Stimulated activated naive CD8-positive, alpha-beta T cell treated with anti-CD3 and anti-CD28 coated beads, Interleukin-15, amount 100 ng/mL, for 72 hours (primary cell): ENCODE data around the gene SARM1.

Source experiments
- ATAC-seq: fragments of 150-1000 bp; cut with Tn5 transposase; 2 replicates; pipeline ENCODE4 v1.10.0; 2021; ENCODE audit warnings: mild to moderate bottlenecking, moderate library complexity
- DNase-seq, 2 donors: peaks; one replicate each; pipeline ENCODE4 v3.0.0; 2021 to 2022
- H3K27ac Mint-ChIP-seq, 2 donors: one replicate each; pipeline ENCODE4 v1.8.0; 2022; ENCODE audit warnings: mild to moderate bottlenecking in 2 of 2, mixed read lengths in 2 of 2, moderate library complexity in 2 of 2
- H3K27me3 Mint-ChIP-seq: one replicate; pipeline ENCODE4 v1.8.0; 2022; ENCODE audit warnings: mixed read lengths
- H3K4me1 Mint-ChIP-seq: one replicate; pipeline ENCODE4 v1.8.0; 2022; ENCODE audit warnings: mild to moderate bottlenecking, mixed read lengths
- H3K4me3 Mint-ChIP-seq, 2 donors: one replicate each; pipeline ENCODE4 v1.8.0; 2022; ENCODE audit warnings: mild to moderate bottlenecking in 2 of 2, mixed read lengths in 2 of 2, moderate library complexity in 1 of 2
- H3K9me3 Mint-ChIP-seq, 2 donors: one replicate each; pipeline ENCODE4 v1.8.0; 2022; ENCODE audit warnings: mixed read lengths in 2 of 2

Gene SARM1

DNA sequence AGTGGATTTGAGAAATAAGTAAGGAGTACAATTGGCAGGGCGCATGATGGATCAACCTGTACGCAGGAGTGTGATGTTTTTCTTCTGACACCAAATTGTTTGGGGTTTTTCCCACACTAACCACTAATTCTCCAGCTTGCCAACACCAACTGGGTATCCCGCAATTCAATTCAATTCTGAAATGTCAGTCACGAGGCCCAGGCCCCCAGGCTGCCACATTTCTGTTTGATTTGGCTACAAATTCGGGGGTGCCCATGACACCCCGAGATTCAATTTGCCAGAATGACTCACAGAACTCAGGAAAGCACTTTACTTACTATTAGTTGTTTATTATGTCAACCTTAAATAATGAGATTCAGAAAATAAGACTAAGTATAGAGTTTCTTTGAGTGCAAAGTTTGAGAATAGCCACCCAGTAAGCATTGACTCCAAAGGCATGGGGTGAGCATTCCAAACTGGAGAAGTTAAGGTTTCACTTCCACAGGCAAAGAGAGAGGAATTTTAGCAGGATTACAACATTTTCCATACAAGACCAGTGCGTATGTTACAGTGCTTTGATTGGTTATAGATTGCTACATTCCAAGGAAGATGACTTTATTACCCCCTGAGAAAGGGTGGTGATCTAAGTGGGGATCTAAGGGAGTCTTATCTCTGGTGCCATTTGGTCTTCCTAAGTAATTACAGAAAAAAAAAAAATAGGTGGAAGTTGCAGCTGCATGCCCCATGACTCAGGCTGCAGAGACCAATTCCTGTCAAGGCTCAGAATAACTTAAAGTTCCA, 23.0 kb downstream of the SARM1 start:
- H3K27me3 Mint-ChIP-seq, result no peaks in the 10 kb centered on the region

GRCh38 chr17:28395426-28395825, 23.9 kb downstream of the SARM1 start:
- Mint-ChIP-seq H3K27ac (no peak overlapping the region), H3K4me1 (no peaks in the 10 kb centered on the region), H3K9me3 (no peaks in the 10 kb centered on the region), H3K27me3 (no peaks in the 10 kb centered on the region), H3K4me3 (no peak overlapping the region)
- no peak for DNase-seq
- ATAC-seq, result no peak

More for the DNA sequence above, 23.0 kb downstream of the SARM1 start:
- Mint-ChIP-seq H3K9me3 (no peaks in the 10 kb centered on the region), H3K4me1 (no peaks in the 10 kb centered on the region), H3K4me3 (no peak overlapping the region), H3K27ac (no peak overlapping the region)
- no peak for ATAC-seq
- DNase-seq, result no peak

DNA sequence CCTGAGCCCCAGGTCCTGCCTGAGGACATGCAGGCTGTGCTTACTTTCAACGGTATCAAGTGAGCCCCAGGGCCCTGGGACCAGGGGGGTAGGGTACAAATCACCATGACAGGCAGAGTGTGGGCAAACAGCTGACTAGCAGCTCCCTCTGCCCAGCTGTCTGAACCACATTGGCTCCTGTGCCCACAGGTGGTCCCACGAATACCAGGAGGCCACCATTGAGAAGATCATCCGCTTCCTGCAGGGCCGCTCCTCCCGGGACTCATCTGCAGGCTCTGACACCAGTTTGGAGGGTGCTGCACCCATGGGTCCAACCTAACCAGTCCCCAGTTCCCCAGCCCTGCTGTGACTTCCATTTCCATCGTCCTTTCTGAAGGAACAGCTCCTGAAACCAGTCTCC, 24.5 kb downstream of the SARM1 start:
- H3K9me3 Mint-ChIP-seq, result no peaks in the 10 kb centered on the region
- H3K4me1 Mint-ChIP-seq, result no peaks in the 10 kb centered on the region
- DNase-seq (no peak), ATAC-seq (no peak)
- H3K27me3 Mint-ChIP-seq, result no peaks in the 10 kb centered on the region
- no peak overlapping the region for H3K4me3 Mint-ChIP-seq
- peak overlapping the region in 1 of 2 donors; percentile 59 for H3K27ac Mint-ChIP-seq

DNA sequence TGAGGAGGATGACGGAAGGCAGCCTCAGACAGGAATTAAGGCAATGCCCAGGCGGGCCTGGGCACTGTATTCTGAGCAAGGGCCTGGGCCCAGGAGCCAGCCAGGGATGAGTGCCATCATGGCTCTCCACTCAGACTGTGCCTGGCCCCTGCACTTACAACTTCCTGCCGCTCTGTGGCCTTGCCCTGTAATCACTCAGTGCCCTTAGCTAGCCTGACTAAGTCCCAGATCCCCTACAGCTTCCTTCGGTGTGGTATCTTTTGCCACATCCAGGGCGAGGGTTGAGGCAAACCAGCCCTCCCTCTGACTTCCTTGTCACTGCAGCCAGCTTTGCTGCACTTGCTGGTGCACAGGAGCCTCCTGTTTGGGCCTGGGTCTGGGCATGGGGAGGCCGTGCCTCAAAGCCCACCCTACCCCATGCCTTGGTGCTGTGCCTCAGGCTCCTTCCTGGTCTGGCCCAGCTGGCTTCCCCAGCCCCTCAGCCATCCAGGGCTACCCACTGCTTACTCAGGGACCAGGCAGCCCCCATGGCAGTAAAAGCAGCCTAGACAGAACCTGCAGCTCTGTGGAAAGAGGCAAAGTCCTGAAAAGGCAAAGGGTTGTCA, 25.2 kb downstream of the SARM1 start:
- Mint-ChIP-seq H3K4me3 (no peak overlapping the region), H3K4me1 (no peaks in the 10 kb centered on the region), H3K27ac (no peak overlapping the region), H3K9me3 (no peaks in the 10 kb centered on the region), H3K27me3 (no peaks in the 10 kb centered on the region)
- no peak for DNase-seq
- ATAC-seq, result no peak

GRCh38 chr17:28397275-28397674, 25.8 kb downstream of the SARM1 start:
- H3K9me3 Mint-ChIP-seq, result no peaks in the 10 kb centered on the region
- ATAC-seq (no peak), DNase-seq (no peak)
- H3K27me3 Mint-ChIP-seq, result no peaks in the 10 kb centered on the region
- no peak overlapping the region for H3K4me3 Mint-ChIP-seq
- peaks cover 5% of the 10 kb centered on the region for H3K4me1 Mint-ChIP-seq
- H3K27ac Mint-ChIP-seq, result peak overlapping the region in 1 of 2 donors; percentile 8

- Mint-ChIP-seq H3K4me1 (peaks cover 5% of the 10 kb centered on the region), H3K27me3 (no peaks in the 10 kb centered on the region), H3K4me3 (no peak overlapping the region), H3K27ac (peak overlapping the region in 1 of 2 donors; percentile 8), H3K9me3 (no peaks in the 10 kb centered on the region)
- ATAC-seq (no peak), DNase-seq (no peak)
These were observed 26.3 kb downstream of the SARM1 start for GRCh38 chr17:28397687-28398279.

DNA sequence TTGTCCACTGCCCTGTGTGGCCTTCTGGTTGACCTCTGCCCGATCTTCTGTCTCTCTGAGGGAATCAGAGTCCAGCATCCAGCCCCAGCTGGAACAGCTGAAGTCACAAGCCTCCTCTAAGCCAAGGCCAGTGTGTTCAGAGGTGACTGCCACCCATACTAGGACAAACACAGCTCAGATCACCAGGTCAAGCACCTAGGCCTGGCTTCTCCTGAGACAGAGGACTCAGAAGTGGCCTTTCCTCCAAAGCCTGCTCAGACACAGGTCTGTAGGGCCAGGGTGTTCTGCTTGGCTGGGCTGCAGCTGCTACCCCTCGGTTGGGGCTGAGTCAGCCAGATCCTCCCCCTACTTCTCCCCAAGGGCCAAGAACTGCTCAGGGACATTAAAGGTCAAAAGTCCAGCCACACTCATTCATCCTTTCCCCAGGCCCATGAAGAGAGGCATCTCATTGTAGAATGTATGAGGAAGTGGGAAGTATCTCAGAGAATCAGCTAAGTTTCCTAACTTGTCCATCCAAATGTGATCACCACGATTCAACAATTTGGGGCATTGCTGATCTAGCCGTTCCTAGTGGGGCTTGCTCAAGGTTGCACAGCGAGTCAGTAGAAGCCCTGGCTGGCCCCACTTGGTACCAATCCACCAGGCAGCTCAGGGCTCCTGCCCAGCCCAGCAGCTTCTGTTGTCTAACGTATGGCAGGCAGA, 26.9 kb downstream of the SARM1 start:
- Mint-ChIP-seq H3K4me1 (peaks cover 5% of the 10 kb centered on the region), H3K27me3 (no peaks in the 10 kb centered on the region), H3K4me3 (no peak overlapping the region), H3K27ac (no peak overlapping the region), H3K9me3 (no peaks in the 10 kb centered on the region)
- ATAC-seq (no peak), DNase-seq (no peak)

- no peaks in the 10 kb centered on the region for H3K9me3 Mint-ChIP-seq
- DNase-seq (no peak), ATAC-seq (no peak)
- peak overlapping the region; percentile 19 to 80 for H3K27ac Mint-ChIP-seq
- H3K4me3 Mint-ChIP-seq, result no peak overlapping the region
- peaks cover 9% of the 10 kb centered on the region for H3K4me1 Mint-ChIP-seq
- H3K27me3 Mint-ChIP-seq, result no peaks in the 10 kb centered on the region
These were observed 28.3 kb downstream of the SARM1 start for GRCh38 chr17:28399808-28400207.

GRCh38 chr17:28402224-28402630, 30.7 kb downstream of the SARM1 start:
- no peak for ATAC-seq
- Mint-ChIP-seq H3K27me3 (no peaks in the 10 kb centered on the region), H3K27ac (no peak overlapping the region), H3K9me3 (no peaks in the 10 kb centered on the region), H3K4me3 (no peak overlapping the region), H3K4me1 (peaks cover 19% of the 10 kb centered on the region)
- no peak for DNase-seq

GRCh38 chr17:28402844-28403243, 31.4 kb downstream of the SARM1 start:
- no peaks in the 10 kb centered on the region for H3K27me3 Mint-ChIP-seq
- ATAC-seq, result no peak
- DNase-seq, result no peak
- H3K27ac Mint-ChIP-seq, result no peak overlapping the region
- no peak overlapping the region for H3K4me3 Mint-ChIP-seq
- H3K4me1 Mint-ChIP-seq, result peaks cover 19% of the 10 kb centered on the region
- no peaks in the 10 kb centered on the region for H3K9me3 Mint-ChIP-seq

DNA sequence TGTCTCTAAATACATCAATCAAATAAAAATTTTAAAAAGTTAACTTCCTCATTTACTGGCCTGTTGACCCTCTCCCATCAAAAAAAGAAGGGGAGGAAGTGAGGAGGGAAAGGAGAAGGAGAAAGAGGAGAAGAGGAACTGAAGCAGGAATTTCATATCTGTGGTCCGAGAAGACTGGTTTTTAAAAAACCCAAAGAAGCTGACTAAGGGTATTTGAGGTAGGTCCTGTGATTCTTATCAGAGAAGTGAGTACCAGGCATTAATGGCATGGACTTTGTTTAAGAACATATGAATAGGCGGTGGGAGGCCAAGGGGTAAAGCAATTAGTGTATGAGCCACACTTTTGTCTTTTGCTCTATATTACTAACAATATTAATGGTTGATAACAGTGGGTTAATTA, 32.5 kb downstream of the SARM1 start:
- H3K27ac Mint-ChIP-seq, result no peak overlapping the region
- H3K27me3 Mint-ChIP-seq, result no peaks in the 10 kb centered on the region
- DNase-seq, result no peak
- no peak for ATAC-seq
- no peak overlapping the region for H3K4me3 Mint-ChIP-seq
- H3K9me3 Mint-ChIP-seq, result no peaks in the 10 kb centered on the region
- peaks cover 19% of the 10 kb centered on the region for H3K4me1 Mint-ChIP-seq

DNA sequence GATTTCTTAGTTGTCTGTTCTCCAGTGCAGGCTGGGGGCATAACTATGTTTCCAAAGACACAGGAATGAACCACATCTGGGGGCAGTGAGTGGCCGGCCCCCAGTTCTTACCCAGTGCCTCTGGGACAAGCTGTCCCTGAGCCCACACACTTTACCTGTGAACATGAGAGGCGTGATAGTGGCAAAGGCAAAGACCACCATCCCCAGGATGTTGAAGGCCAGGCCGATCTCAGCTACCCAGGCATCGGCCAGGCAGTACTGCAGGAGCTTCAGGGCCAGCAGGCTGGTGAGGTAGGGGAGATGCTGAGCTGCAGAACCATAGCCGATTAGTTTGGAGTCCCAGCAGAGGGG, 32.9 kb downstream of the SARM1 start:
- peak overlapping the region; percentile 82 to 83 for H3K4me3 Mint-ChIP-seq
- H3K9me3 Mint-ChIP-seq, result no peaks in the 10 kb centered on the region
- DNase-seq (no peak), ATAC-seq (no peak)
- H3K27ac Mint-ChIP-seq, result no peak overlapping the region
- peaks cover 19% of the 10 kb centered on the region for H3K4me1 Mint-ChIP-seq
- H3K27me3 Mint-ChIP-seq, result no peaks in the 10 kb centered on the region

GRCh38 chr17:28404812-28405570, 33.5 kb downstream of the SARM1 start:
- H3K4me1 Mint-ChIP-seq, result peaks cover 19% of the 10 kb centered on the region
- DNase-seq (no peak), ATAC-seq (no peak)
- H3K9me3 Mint-ChIP-seq, result no peaks in the 10 kb centered on the region
- H3K27me3 Mint-ChIP-seq, result no peaks in the 10 kb centered on the region
- peak overlapping the region; percentile 82 to 83 for H3K4me3 Mint-ChIP-seq
- H3K27ac Mint-ChIP-seq, result peak overlapping the region in 1 of 2 donors; percentile 60

DNA sequence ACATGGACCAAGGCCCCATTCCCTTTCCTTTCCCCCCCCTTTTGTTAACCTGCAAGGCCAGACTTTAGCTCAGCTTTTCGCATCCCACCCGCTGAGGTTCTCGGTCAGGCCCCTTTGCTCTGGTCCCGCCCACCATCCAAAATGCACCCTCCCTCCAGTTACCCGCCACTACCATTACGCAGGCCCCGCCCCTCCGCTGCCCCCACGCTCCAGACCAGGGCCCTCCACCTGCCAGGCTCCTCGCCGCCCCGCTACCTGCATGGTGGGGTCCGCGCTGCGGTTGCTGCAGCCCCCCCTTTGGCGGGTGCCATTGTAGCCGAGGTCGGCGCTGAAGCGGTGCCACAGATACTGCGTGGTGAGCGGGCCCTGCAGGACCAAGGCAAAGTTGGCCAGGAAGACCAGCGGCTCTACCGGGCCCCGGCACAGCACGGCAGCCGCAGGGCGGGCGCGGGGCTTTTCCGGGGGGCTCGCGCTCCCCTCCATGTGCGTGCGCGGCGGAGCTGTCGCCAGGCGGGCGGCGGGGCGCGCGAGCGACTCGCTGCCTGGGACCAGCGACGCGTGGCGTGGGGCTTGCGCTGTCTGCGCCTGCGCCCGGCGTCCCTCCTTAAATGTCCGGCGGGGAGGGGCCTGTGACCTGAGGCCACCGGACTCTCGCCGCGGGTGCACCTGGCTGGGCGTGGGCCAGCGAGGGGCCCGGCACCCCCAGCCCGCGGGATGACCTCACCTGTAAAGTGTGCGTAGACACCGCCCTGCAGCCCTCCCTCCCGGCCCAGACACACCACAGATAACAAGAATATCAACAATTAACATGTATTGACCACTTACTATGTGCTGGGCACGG, 34.4 kb downstream of the SARM1 start, which contains the start of gene SLC46A1:
Gene SLC46A1 (minus strand): TSS at position 581 of the 841 bp plus-strand sequence. CDS start 98 bp downstream, at position 483.
- ATAC-seq (peak; percentile 88), DNase-seq (peak; percentile 49 to 69)
- H3K4me3 Mint-ChIP-seq, result peak within 1 kb of the TSS; percentile 82 to 83
- peak within 1 kb of the TSS; percentile 60 to 81 for H3K27ac Mint-ChIP-seq
- no peaks in the 10 kb centered on the region for H3K27me3 Mint-ChIP-seq
- H3K9me3 Mint-ChIP-seq, result no peaks in the 10 kb centered on the region
- peaks cover 19% of the 10 kb centered on the region for H3K4me1 Mint-ChIP-seq
